ENCODE results near the gene AGFG1.

AGFG1 gene

DNA sequence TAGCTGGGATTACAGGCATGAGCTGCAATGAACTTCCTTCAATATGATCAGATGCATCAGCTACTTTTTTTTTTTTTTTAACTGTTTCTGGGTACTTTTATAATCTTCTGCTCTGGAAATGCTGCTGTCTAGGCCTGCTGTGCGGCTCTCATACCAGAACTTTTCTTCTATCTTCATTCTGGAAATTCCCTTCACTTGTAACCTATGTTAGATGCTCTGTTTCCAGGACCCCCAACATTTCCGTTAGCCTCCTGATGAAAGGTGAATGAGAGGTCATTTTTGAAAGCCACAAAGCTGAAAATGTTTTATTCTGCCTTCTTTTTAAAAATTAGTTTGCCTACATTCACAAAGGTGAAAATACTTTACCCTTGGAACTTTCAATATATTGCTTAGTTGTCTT, 8.6 kb downstream of the AGFG1 start:
- H3K4me3 ChIP-seq (ENCODE audit: low read length), result no peak overlapping the region
- DNase-seq (ENCODE audit: low read depth), result no peak
- TF ChIP-seq, protein P1, sequence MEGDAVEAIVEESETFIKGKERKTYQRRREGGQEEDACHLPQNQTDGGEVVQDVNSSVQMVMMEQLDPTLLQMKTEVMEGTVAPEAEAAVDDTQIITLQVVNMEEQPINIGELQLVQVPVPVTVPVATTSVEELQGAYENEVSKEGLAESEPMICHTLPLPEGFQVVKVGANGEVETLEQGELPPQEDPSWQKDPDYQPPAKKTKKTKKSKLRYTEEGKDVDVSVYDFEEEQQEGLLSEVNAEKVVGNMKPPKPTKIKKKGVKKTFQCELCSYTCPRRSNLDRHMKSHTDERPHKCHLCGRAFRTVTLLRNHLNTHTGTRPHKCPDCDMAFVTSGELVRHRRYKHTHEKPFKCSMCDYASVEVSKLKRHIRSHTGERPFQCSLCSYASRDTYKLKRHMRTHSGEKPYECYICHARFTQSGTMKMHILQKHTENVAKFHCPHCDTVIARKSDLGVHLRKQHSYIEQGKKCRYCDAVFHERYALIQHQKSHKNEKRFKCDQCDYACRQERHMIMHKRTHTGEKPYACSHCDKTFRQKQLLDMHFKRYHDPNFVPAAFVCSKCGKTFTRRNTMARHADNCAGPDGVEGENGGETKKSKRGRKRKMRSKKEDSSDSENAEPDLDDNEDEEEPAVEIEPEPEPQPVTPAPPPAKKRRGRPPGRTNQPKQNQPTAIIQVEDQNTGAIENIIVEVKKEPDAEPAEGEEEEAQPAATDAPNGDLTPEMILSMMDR (conservative IDR thresholded peaks at IDR 0.05; ENCODE audit: low read length), result no peak

DNA sequence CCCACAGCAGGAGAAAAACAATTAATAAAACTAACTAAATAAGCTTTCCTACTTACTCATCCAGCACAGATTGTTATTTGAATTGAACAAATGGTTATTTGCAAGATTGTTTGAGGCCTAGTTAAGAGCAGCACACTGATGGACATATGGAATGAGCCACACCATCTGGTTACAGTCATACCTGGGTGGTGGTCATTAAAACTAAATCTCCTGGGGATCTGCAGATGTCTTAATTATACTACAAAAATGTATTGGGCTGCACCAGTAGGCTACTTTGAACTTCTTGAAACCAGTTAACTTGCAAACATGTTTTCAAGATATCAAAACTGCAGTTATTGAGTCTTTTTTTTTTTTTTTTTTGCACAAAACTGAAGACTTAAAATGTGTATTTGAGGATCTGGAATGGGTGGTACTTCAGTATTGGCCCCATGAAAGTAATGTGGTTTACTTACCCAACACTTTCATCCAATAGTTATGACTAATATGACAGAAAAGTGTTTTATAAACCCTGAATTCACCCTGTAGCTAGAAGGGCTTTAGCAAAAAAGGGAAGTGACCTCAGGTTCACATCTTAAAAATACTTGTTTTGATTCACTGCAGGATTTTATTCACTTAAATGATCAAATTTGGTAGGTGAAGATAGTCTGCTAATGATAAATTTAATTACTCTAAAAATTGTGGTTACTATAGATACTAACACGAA, 10.8 kb downstream of the AGFG1 start:
- TF ChIP-seq, protein P1 (conservative IDR thresholded peaks at IDR 0.05; ENCODE audit: low read length), result no peak
- peak; percentile 56 for DNase-seq (ENCODE audit: low read depth)

DNA sequence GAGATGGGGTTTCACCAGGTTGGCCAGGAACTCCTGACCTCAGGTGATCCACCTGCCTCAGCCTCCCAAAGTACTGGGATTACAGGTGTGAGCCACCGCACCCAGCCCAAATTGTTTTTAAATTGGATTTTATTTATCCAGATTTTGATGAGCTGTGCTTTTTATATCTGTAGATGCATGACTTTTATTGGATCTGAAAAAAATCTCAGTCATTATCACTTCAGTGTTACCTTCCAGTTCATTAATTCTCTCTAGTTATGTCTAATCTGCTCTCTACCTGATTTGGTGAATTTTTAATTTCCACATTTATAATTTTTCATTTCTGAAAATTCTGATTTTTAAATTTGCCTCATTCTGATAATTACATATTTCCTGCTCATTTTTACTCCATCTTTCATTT, 13.5 kb downstream of the AGFG1 start:
- TF ChIP-seq, protein P1 (conservative IDR thresholded peaks at IDR 0.05; ENCODE audit: low read length), result no peak
- no peak for DNase-seq (ENCODE audit: low read depth)
- no peak overlapping the region for H3K4me3 ChIP-seq (ENCODE audit: low read length)

More for the DNA sequence above, 10.8 kb downstream of the AGFG1 start:
- no peak overlapping the region for H3K4me3 ChIP-seq (ENCODE audit: low read length)

DNA sequence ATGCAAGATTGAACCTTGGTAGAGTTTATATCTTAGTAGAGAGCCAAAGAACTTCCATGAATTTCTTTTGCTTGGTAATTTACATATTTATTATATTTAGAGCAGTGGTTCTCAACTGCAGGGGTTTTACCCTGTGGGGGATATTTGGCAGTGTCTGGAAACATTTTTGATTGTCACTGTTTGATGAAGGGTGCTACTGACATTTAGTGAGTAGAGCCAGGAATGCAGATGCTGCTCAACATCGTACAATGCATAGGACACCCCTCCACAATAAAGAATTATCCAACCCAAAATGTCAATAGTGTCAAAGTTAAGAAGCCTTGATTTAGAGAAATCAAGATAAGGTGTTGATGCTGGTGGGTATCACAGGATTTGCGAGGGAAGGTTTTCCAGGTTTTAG, 14.7 kb downstream of the AGFG1 start:
- no peak overlapping the region for H3K4me3 ChIP-seq (ENCODE audit: low read length)
- DNase-seq (ENCODE audit: low read depth), result no peak
- TF ChIP-seq, protein P1 (conservative IDR thresholded peaks at IDR 0.05; ENCODE audit: low read length), result no peak

DNA sequence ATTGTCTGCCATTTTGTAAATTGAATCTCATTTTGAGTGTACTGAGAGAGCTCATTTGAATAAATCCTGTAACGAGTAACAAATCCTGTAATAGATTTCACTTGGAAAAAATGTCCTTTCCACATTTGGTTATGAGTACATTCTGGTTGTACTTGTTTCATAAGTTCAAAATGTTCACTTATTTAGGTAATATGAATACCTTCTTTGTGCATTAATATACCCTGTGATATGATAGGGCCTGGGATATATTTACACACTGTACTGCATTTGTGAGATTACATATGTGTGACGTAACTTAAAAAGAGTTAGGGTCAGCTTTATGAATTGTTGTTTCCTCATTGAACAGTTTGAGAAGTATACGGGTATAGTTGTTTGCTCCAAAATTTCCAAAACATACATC, 16.1 kb downstream of the AGFG1 start:
- TF ChIP-seq, protein P1 (conservative IDR thresholded peaks at IDR 0.05; ENCODE audit: low read length), result no peak

DNA sequence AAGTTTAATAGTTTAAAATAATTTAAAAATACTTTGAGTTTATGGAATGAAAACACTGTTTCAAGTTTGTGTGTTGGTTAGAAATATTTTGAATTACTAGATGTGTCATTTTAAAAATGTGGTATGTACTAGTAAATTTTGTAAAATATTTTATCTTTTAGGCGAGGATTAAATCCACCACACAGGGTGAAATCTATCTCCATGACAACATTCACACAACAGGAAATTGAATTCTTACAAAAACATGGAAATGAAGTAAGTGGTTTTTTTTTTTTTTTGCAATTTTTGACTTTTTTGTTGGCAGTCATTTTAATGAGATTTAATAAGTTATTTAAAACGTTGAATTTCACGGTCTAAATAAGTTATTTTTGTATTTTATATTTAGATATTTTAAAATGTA, 19.4 kb downstream of the AGFG1 start:
- no peak overlapping the region for H3K4me3 ChIP-seq (ENCODE audit: low read length)
- DNase-seq (ENCODE audit: low read depth), result no peak
- TF ChIP-seq, protein P1 (conservative IDR thresholded peaks at IDR 0.05; ENCODE audit: low read length), result no peak

More for the DNA sequence above, 16.1 kb downstream of the AGFG1 start:
- no peak overlapping the region for H3K4me3 ChIP-seq (ENCODE audit: low read length)
- no peak for DNase-seq (ENCODE audit: low read depth)

DNA sequence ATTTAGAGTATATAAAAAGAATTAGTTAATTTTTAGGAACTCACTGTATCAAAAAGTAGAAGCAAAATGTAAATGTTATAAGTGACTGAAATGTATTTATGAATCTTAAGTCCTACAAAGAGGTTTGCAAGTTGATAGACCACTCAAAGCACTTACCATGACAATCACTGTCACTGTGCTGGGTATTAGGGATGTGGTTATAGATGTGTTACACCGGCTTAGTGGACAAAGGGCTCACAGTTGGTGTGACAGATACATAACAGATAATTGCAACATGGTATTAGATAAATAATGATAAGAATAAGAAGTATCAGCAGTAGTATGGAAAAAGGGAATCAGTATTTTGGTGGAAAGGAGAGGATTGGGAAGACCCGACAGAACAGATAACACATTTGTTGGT, 21.6 kb downstream of the AGFG1 start:
- TF ChIP-seq, protein P1 (conservative IDR thresholded peaks at IDR 0.05; ENCODE audit: low read length), result no peak
- no peak overlapping the region for H3K4me3 ChIP-seq (ENCODE audit: low read length)
- no peak for DNase-seq (ENCODE audit: low read depth)
